SKM-1 (cell line): ENCODE data around the gene PKMYT1.

Source experiments
- DNase-seq: peaks from one replicate; lab custom pipeline; 2025; ENCODE audit not compliant: unreplicated experiment; lab: John Stamatoyannopoulos, UW

The PKMYT1 gene

GRCh38 chr16:3019594-3020246 is 39.5 kb upstream of the PKMYT1 start:
- DNase-seq: no peak

GRCh38 chr16:3017794-3018506 is 37.7 kb upstream of the PKMYT1 start, which contains the start of gene CLDN6:
CLDN6 (minus strand) TSS chr16:3018183; CDS start chr16:3016021, 2,162 bp downstream.
- DNase-seq: no peak

GRCh38 chr16:3017344-3017743 is 37.1 kb upstream of the PKMYT1 start:
- DNase-seq: no peak

- no peak for DNase-seq
These were observed 35.7 kb upstream of the PKMYT1 start for GRCh38 chr16:3015865-3016521.

GRCh38 chr16:3014971-3015370 is 34.7 kb upstream of the PKMYT1 start:
- no peak for DNase-seq

GRCh38 chr16:3013998-3014690 is 33.9 kb upstream of the PKMYT1 start:
- DNase-seq: no peak

GRCh38 chr16:3013491-3013951 is 33.3 kb upstream of the PKMYT1 start:
- no peak for DNase-seq

GRCh38 chr16:3012828-3013420 is 32.7 kb upstream of the PKMYT1 start, which contains the start of gene CLDN9:
CLDN9 (plus strand) TSS chr16:3012923; CDS start chr16:3013363, 440 bp downstream.
- DNase-seq: no peak

- no peak for DNase-seq
These were observed 32.0 kb upstream of the PKMYT1 start for GRCh38 chr16:3012246-3012645.

- DNase-seq: no peak
These were observed 30.3 kb upstream of the PKMYT1 start for GRCh38 chr16:3010510-3010909.

- DNase-seq: no peak
These were observed 29.5 kb upstream of the PKMYT1 start for GRCh38 chr16:3009568-3010390.

- DNase-seq: no peak
These were observed 28.4 kb upstream of the PKMYT1 start for GRCh38 chr16:3008690-3009037.

GRCh38 chr16:3007957-3008689 is 27.9 kb upstream of the PKMYT1 start:
- peak; percentile 56 for DNase-seq

GRCh38 chr16:3007059-3007956 is 27.1 kb upstream of the PKMYT1 start:
- peak; percentile 21 for DNase-seq

GRCh38 chr16:3004781-3005284 is 24.6 kb upstream of the PKMYT1 start:
- DNase-seq: no peak

- no peak for DNase-seq
These were observed 24.1 kb upstream of the PKMYT1 start for GRCh38 chr16:3004319-3004718.

GRCh38 chr16:3003582-3004270 is 23.5 kb upstream of the PKMYT1 start:
- peak; percentile 98 for DNase-seq

GRCh38 chr16:3001316-3001715 is 21.1 kb upstream of the PKMYT1 start:
- DNase-seq: no peak
